ENCODE measurements around the gene STRN3.
"Not testable (repeated sequence)": the region's sequence is repeated elsewhere in the genome, so short reads cannot be mapped to it uniquely, and the experiment has no call there.

STRN3 gene

GRCh38 chr14:30999038-30999773, 27.0 kb downstream of the STRN3 start:
- DNase-seq = no peak

- no peak for DNase-seq
These were observed 28.0 kb downstream of the STRN3 start for GRCh38 chr14:30998100-30998706.

GRCh38 chr14:30996892-30997659, 29.1 kb downstream of the STRN3 start:
- no peak for DNase-seq

GRCh38 chr14:30995689-30996088, 30.5 kb downstream of the STRN3 start:
- DNase-seq = no peak

GRCh38 chr14:30994681-30995620, 31.2 kb downstream of the STRN3 start:
- DNase-seq = no peak

- no peak for DNase-seq
These were observed 33.1 kb downstream of the STRN3 start for GRCh38 chr14:30993071-30993470.

GRCh38 chr14:30991408-30991807, 34.8 kb downstream of the STRN3 start:
- no peak for DNase-seq

- no peak for DNase-seq
These were observed 35.4 kb downstream of the STRN3 start for GRCh38 chr14:30990770-30991169.

- no peak for DNase-seq
These were observed 37.7 kb downstream of the STRN3 start for GRCh38 chr14:30988509-30988908.

GRCh38 chr14:30985796-30986195, 40.4 kb downstream of the STRN3 start:
- DNase-seq = no peak

GRCh38 chr14:30983858-30984257, 42.3 kb downstream of the STRN3 start:
- no peak for DNase-seq

- no peak for DNase-seq
These were observed 43.6 kb downstream of the STRN3 start for GRCh38 chr14:30982533-30982932.

GRCh38 chr14:30980980-30981379, 45.2 kb downstream of the STRN3 start:
- DNase-seq = no peak

- DNase-seq = not testable (repeated sequence)
These were observed 46.0 kb downstream of the STRN3 start for GRCh38 chr14:30980106-30980704.

GRCh38 chr14:30977752-30978151, 48.4 kb downstream of the STRN3 start:
- no peak for DNase-seq

GRCh38 chr14:30974628-30975027, 51.6 kb downstream of the STRN3 start:
- no peak for DNase-seq

GRCh38 chr14:30972882-30973582, 53.1 kb downstream of the STRN3 start:
- DNase-seq = no peak

- DNase-seq = not testable (repeated sequence)
These were observed 54.0 kb downstream of the STRN3 start for GRCh38 chr14:30972036-30972732.

- no peak for DNase-seq
These were observed 54.6 kb downstream of the STRN3 start for GRCh38 chr14:30971586-30971985.

- not testable (repeated sequence) for DNase-seq
These were observed 56.4 kb downstream of the STRN3 start for GRCh38 chr14:30969796-30970195.
